IPS-20b (cell line): Measurements from ENCODE around the gene TEAD3.
A peak's percentile ranks its signal among the peaks of the same experiment; 100 is the strongest.

Experiments
- H3K27ac ChIP-seq: one replicate; pipeline ENCODE4 v1.5.1; 2013; ENCODE audit warnings: low read length
- H3K27me3 ChIP-seq: 2 replicates; pipeline ENCODE4 v1.6.1; 2013; ENCODE audit warnings: mild to moderate bottlenecking, low read length, inconsistent platforms; ENCODE audit not compliant: insufficient read depth
- H3K36me3 ChIP-seq: 2 replicates; pipeline ENCODE4 v1.6.1; 2013; ENCODE audit warnings: low read depth, mild to moderate bottlenecking, inconsistent platforms, low read length, moderate library complexity; ENCODE audit not compliant: insufficient read depth
- H3K4me1 ChIP-seq: 2 replicates; pipeline ENCODE4 v1.6.1; 2013; ENCODE audit warnings: mild to moderate bottlenecking, control low read depth, inconsistent platforms, low read length, moderate library complexity; ENCODE audit not compliant: insufficient read depth
- H3K4me3 ChIP-seq: 2 replicates; pipeline ENCODE4 v1.5.1; 2013; ENCODE audit warnings: mild to moderate bottlenecking, low read length, inconsistent platforms
- H3K9ac ChIP-seq: 2 replicates; pipeline ENCODE4 v1.6.1; 2013; ENCODE audit warnings: low read depth, mild to moderate bottlenecking, inconsistent platforms, low read length, moderate library complexity
- H3K9me3 ChIP-seq: 2 replicates; pipeline ENCODE4 v1.6.1; 2013; ENCODE audit warnings: mild to moderate bottlenecking, low read depth, low read length, inconsistent platforms; ENCODE audit not compliant: insufficient read depth

TEAD3 gene

DNA sequence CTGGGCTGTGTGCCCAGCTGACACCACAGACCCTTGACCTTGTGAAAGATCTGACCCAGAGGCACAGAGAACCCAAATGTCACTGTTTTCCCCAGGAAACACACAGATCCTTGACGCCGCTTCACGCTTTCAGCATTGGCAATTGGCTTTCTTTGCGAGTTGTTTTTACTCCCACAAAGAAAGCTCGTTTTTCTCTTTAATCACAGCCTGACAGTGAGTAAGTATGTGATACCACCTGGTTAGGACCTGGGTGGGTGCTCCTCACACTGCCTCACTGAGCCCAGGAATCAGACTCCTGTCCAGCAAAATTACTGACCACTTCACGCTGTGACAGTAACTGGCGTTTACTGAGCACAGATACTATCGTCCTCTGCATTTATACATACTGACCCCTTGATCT is 15.7 kb downstream of the TEAD3 start:
- Histone ChIP-seq H3K27ac (no peak overlapping the region), H3K9ac (no peak overlapping the region; the same call in 1 of the 2 replicates), H3K27me3 (no peaks in the 10 kb centered on the region), H3K4me1 (peaks cover 15% of the 10 kb centered on the region; the same call in 1 of the 2 replicates), H3K4me3 (no peak overlapping the region), H3K36me3 (peaks cover 35% of the 10 kb centered on the region), H3K9me3 (no peaks in the 10 kb centered on the region)

DNA sequence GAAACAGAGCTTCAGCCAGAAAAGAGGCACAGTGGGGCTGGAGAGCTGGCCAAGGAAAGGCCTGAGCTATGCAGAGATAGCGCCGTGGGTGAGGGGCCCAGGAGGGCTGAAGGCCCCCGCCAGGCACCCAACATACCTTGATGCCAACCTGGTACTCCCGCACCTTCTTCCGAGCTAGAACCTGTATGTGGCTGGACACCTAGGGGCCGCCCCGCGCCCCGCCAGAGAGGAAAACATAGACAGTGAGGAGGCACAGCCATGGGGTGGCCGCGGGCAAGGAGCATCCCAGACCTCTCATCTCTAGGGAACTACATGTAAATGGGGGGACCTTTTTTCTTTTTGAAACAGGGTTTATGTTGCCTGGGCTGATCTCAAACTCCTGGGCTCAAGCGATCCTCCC is 16.7 kb downstream of the TEAD3 start:
- Histone ChIP-seq H3K4me3 (no peak overlapping the region), H3K27me3 (no peaks in the 10 kb centered on the region), H3K36me3 (peaks cover 42% of the 10 kb centered on the region), H3K9me3 (no peaks in the 10 kb centered on the region), H3K4me1 (peaks cover 7% of the 10 kb centered on the region; the same call in 1 of the 2 replicates), H3K27ac (no peak overlapping the region), H3K9ac (no peak overlapping the region)

DNA sequence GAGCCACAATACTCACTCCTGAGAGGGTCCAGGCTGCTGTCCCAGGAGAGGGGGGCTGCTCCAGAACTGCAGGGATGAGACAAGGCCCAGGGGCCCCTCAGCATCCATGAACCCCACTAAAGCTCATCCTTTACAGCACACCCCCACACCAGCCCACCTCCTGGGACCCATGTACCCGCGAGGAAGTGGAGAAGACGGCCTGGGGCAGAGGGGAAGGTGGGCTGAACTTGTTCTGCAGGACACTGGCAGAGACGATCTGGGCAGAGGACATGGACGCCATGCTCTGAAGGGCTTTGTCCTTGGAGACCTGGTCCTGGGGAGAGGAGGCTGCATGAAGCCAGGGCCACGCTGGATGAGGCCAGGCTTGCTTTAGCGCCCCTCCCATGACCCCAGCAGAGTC is 18.6 kb downstream of the TEAD3 start:
- peaks cover 52% of the 10 kb centered on the region for H3K36me3 ChIP-seq
- no peak overlapping the region for H3K4me3 ChIP-seq
- H3K4me1 ChIP-seq: no peaks in the 10 kb centered on the region; the same call in 1 of the 2 replicates
- no peaks in the 10 kb centered on the region for H3K27me3 ChIP-seq
- H3K27ac ChIP-seq: no peak overlapping the region
- H3K9me3 ChIP-seq: no peaks in the 10 kb centered on the region
- H3K9ac ChIP-seq: no peak overlapping the region

DNA sequence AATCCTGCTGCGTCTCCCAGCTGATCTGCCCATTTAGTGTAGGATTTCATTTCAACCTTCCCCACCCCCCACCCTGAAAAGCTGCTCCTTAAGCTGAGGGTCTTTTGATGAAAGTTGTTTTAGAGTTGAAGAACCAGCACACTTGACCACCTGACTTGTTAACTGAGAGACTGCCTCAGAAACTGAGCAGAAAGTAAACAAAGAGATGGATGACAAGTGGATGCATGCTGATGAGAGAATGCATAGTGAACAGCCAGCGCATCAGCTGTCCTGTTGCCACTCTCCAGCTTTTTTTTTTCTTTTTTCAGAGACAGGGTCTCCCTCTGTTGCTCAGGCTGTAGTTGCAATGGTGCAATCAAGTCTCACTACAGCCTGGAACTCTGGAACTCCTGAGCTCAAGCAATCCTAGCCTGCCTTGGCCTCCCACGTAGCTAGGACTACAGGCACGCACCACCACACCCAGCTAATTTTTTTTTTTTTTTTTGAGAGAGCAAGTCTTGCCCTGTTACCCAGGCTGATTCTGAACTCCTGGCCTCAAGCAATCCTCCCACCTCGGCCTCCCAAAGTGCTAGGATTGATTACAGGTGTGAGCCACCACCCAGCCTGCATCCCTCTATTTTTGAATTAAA is 19.2 kb downstream of the TEAD3 start:
- no peaks in the 10 kb centered on the region for H3K27me3 ChIP-seq
- no peaks in the 10 kb centered on the region; the same call in 1 of the 2 replicates for H3K4me1 ChIP-seq
- H3K27ac ChIP-seq: no peak overlapping the region
- H3K9me3 ChIP-seq: no peaks in the 10 kb centered on the region
- H3K4me3 ChIP-seq: no peak overlapping the region
- no peak overlapping the region for H3K9ac ChIP-seq
- peaks cover 52% of the 10 kb centered on the region for H3K36me3 ChIP-seq

DNA sequence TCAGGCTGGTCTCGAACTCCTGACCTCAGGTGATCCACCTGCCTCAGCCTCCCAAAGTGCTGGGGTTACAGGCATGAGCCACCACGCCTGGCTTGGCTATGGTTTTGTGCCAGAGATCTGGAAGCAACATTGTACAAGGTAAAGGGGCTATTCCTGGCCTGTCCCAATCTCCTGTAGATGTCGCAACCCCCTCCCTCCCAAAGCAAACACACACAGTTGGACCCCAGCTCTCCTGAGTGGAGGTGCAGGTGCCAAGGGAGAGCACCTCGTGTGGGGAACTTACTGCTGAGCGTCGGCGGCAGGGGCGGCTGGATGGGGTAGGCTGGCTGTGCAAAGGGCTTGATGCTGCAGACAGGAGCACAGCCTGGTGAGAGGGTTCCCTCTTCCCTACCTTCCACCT is 19.9 kb downstream of the TEAD3 start:
- Histone ChIP-seq H3K36me3 (peaks cover 58% of the 10 kb centered on the region), H3K4me3 (no peak overlapping the region), H3K27me3 (no peaks in the 10 kb centered on the region), H3K4me1 (no peaks in the 10 kb centered on the region; the same call in 1 of the 2 replicates), H3K27ac (no peak overlapping the region), H3K9ac (no peak overlapping the region), H3K9me3 (no peaks in the 10 kb centered on the region)

DNA sequence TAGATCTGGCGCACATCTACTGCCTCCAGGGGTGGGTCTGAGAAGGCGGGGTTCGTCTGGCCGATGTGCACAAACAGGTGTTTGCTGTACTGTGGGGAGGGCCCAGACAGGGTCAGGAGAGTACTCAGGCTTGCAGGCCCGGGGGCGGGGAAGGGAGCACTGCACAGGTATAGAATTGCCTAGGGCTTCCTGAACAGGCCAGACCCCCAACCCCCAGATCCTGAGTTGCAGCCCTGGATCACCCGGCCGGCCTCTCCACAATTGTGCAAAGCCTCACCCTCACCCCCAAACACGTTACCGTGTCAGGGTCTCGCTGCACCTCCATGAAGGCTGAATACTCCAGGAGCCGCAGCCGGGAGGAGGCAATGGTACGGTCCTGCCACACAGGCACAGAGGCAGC is 20.9 kb downstream of the TEAD3 start:
- Histone ChIP-seq H3K4me3 (no peak overlapping the region), H3K9ac (no peak overlapping the region), H3K9me3 (no peaks in the 10 kb centered on the region), H3K4me1 (no peaks in the 10 kb centered on the region; the same call in 1 of the 2 replicates), H3K27me3 (no peaks in the 10 kb centered on the region), H3K27ac (no peak overlapping the region), H3K36me3 (peaks cover 62% of the 10 kb centered on the region)

DNA sequence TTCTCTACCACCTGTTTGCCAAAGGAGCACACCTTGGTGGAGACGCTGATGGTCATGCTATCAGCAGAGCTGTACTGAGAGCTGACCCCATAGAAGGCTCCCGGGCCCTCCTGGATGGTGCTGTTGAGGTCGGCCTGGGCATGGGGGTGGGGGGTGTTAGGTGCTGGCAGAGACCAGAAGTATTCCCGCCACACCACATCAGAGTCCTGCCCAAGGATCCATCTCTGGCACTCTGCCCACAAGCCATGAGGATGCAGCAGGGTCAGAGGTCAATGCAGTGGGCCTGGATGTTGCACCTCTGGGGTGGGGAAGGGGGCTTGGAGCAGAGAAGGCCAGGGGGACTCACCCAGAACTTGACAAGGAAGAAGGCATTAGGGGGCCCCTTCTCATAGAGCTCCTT is 21.3 kb downstream of the TEAD3 start:
- no peak overlapping the region for H3K9ac ChIP-seq
- no peak overlapping the region for H3K27ac ChIP-seq
- no peak overlapping the region for H3K4me3 ChIP-seq
- peaks cover 65% of the 10 kb centered on the region for H3K36me3 ChIP-seq
- no peaks in the 10 kb centered on the region for H3K27me3 ChIP-seq
- no peaks in the 10 kb centered on the region for H3K9me3 ChIP-seq
- no peaks in the 10 kb centered on the region; the same call in 1 of the 2 replicates for H3K4me1 ChIP-seq

DNA sequence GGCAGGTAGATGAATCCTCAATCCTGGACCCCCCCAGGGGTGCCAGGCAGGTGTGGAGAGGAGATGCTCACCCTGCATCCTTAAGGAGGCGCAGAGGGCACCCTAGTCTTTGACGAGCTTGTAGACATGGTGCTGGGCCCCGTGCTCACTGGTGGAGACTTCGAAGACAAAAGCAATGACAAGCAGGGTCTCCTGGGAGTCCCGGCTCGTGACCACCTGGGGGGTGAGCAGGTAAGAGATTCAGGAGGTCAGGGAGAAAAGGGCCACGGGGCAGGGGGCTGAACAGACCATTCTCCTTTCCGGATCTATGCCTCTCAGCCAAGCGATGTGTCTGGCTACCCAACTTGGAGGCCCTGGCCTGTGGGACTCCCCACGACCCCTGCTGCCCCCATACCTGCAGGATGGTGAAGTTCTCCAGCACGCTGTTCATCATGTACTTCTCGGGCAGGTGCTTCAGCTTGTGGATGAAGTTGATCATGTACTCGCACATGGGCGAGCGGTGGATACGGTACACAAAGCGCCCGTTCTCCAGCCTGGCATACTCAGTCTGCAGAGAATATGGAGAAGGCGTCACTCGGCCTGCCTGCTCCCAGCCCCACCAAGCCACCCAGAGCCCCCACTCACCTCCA is 21.8 kb downstream of the TEAD3 start:
- H3K27me3 ChIP-seq: no peaks in the 10 kb centered on the region
- H3K36me3 ChIP-seq: peaks cover 69% of the 10 kb centered on the region
- peaks cover 2% of the 10 kb centered on the region; the same call in 1 of the 2 replicates for H3K4me1 ChIP-seq
- H3K9ac ChIP-seq: no peak overlapping the region
- no peak overlapping the region for H3K4me3 ChIP-seq
- no peaks in the 10 kb centered on the region for H3K9me3 ChIP-seq
- H3K27ac ChIP-seq: no peak overlapping the region

DNA sequence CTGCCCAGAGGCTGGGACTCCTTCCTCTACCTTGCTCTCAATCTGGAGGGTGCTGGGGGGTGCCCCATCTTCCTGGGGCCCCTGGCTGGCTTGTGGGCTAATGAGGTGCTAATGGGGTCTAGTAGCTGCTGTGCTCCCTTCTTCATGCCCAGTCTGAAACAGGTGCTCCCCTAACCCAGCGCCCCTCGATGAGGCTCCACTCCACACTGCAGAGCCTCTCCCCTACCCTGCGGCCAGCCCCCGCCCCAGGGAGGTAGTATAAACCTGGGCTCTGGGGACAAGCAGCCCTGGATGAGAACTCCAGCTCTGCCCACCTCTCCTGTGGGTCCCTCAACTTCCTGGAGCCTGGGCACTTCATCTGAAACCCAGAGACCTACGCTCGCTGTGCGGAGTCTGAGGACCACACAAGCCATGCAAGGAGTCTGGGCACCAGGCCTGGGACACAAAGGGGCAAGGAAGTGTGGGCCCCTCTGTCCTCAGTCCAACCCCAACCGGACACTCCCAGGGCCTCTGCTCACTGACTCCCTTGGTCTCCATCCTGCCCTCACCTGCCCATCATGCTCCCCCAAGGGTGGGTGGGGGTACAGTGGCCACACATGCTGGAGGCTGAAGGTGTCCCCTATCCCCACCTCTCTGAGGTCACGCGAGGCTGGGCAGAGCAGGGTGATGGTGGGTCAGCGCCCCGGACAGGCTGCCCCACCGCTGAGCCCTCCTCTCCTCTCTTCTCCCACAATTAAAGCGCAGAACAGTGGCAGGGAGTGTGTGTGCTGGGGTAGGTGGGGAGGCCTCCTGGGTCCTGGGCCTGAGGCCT is 22.5 kb downstream of the TEAD3 start:
- no peak overlapping the region for H3K27ac ChIP-seq

DNA sequence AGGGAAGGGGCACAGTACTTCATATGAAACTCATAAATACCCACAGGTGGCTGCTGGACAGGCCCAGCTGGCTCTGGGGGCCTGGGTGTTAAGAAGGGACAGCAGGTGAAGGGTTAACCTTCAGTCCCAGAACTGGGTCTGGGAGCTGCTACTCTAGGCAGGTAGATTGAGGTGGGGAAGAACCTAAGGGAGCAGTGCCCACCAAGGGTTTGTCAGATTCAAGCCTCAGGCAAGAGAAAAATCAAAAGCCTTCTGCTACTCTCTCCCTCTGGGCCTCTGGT is 23.1 kb downstream of the TEAD3 start:
- no peak overlapping the region for H3K4me3 ChIP-seq
- H3K27me3 ChIP-seq: no peaks in the 10 kb centered on the region
- H3K9me3 ChIP-seq: no peaks in the 10 kb centered on the region
- H3K9ac ChIP-seq: no peak overlapping the region
- no peak overlapping the region for H3K27ac ChIP-seq
- peaks cover 80% of the 10 kb centered on the region for H3K36me3 ChIP-seq
- peaks cover 2% of the 10 kb centered on the region; the same call in 1 of the 2 replicates for H3K4me1 ChIP-seq

More for the DNA sequence above, 22.5 kb downstream of the TEAD3 start:
- no peak overlapping the region for H3K9ac ChIP-seq
- no peaks in the 10 kb centered on the region for H3K9me3 ChIP-seq
- H3K4me1 ChIP-seq: peaks cover 2% of the 10 kb centered on the region; the same call in 1 of the 2 replicates
- peaks cover 74% of the 10 kb centered on the region for H3K36me3 ChIP-seq
- H3K27me3 ChIP-seq: no peaks in the 10 kb centered on the region
- H3K4me3 ChIP-seq: no peak overlapping the region

DNA sequence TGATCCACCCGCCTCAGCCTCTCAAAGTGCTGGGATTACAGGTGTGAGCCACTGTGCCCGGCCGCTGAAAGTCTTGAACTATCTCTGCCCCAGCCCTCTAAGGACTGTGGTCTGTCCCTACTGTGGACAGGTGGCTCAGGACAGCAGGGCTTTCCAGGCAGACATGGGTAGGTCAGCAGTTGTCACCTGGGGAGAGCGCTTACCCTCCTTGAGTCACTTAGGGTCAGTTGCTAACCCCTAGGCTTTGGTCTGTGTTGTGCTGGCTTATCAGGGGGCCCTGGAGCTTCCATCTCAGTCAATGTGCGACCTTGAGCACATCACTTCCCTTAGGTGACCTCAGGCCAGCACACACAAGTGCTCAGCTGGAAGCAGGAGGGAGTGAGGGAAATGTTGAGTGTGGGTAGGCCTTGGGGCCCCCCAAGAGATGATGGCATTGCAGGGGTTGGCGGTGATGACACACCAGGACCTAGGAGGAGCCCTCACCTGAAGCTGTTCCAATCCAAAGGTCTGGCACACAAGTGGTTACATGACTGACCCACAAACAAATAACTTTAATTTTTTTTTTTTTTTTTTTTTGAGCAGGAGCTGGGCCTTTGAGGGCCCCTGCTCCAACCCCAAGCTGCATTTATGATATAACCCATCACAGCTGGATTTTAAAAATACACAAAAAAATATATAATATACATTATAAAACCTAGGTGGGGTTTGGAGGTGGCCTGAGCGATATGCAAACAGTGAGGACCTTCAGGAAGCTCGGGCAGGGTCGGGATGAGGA is 23.6 kb downstream of the TEAD3 start:
- H3K36me3 ChIP-seq: peaks cover 79% of the 10 kb centered on the region
- no peaks in the 10 kb centered on the region for H3K9me3 ChIP-seq
- peak overlapping the region; percentile 45 for H3K27ac ChIP-seq
- H3K4me1 ChIP-seq: peaks cover 2% of the 10 kb centered on the region; the same call in 1 of the 2 replicates
- H3K27me3 ChIP-seq: no peaks in the 10 kb centered on the region
- no peak overlapping the region for H3K9ac ChIP-seq
- H3K4me3 ChIP-seq: no peak overlapping the region
